ENCODE measurements around the gene ZBTB22.
"Not testable (repeated sequence)": the region's sequence is repeated elsewhere in the genome, so short reads cannot be mapped to it uniquely, and the experiment has no call there.

The ZBTB22 gene, protein sequence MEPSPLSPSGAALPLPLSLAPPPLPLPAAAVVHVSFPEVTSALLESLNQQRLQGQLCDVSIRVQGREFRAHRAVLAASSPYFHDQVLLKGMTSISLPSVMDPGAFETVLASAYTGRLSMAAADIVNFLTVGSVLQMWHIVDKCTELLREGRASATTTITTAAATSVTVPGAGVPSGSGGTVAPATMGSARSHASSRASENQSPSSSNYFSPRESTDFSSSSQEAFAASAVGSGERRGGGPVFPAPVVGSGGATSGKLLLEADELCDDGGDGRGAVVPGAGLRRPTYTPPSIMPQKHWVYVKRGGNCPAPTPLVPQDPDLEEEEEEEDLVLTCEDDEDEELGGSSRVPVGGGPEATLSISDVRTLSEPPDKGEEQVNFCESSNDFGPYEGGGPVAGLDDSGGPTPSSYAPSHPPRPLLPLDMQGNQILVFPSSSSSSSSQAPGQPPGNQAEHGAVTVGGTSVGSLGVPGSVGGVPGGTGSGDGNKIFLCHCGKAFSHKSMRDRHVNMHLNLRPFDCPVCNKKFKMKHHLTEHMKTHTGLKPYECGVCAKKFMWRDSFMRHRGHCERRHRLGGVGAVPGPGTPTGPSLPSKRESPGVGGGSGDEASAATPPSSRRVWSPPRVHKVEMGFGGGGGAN

GRCh38 chr6:33317669-33318425, at the start of gene ZBTB22:
TSS of gene ZBTB22 (minus strand) at chr6:33317744. CDS start at chr6:33316916, 828 bp downstream.
- DNase-seq (ENCODE audit: low read depth in 2 of 2), result peak; percentile 94

DNA sequence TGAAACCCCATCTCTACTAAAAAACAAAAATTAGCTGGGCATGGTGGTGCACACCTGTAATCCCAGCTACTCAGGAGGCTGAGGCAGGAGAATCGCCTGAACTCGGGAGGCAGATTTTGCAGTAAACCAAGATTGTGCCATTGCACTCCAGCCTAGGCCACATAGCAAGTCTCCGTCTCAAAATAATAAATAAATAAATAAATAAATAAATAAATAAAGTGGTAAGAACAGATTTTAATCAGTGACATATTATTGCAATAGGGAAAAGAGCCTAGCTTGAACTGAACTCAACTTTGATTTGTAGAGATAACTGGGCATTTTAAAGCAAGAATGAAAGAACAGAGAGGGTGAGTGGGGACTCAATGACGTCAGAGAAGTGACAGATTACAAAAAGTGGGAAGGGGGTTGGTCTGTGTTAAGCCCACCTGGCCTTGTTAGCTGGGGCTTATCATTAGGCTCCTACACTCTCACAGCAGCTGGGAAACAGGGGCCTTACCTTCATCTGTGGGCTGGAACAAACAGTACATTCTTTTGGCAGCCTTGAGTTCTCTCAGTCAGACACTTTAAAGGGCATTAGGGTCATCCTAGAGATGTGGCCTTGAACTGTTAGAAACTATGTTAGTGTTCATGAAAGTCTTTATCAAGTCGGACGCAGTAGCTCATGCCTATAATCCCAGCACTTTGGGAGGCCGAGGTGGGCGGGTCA, 49.6 kb upstream of the ZBTB22 start:
- DNase-seq (ENCODE audit: low read depth in 2 of 2), result no peak

- not testable (repeated sequence) for DNase-seq (ENCODE audit: low read depth in 2 of 2)
Measured at GRCh38 chr6:33365206-33365971, 47.8 kb upstream of the ZBTB22 start.

- DNase-seq (ENCODE audit: low read depth in 2 of 2), result not testable (repeated sequence)
Measured at GRCh38 chr6:33364475-33365205, 47.1 kb upstream of the ZBTB22 start.

- not testable (repeated sequence) for DNase-seq (ENCODE audit: low read depth in 2 of 2)
Measured at GRCh38 chr6:33363486-33363885, 45.9 kb upstream of the ZBTB22 start.

DNA sequence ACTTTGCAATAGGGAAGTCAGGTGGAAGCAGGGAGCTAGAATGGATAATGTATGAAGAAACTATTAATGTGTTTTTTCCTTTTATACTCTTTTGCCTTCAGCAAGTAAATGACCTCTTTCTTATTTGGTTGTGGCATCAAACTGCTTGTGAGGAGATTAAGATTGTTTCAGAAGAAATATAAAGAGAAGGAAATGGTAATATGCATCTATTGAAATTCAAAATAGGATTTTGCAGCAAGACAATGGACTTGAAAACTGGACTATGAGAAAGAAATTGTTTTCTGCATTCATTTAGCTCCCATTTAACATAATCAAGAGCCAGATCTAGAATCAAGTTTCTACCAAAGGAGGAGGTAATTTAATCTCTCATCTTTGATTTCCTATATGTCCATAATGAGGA, 41.8 kb upstream of the ZBTB22 start:
- no peak for DNase-seq (ENCODE audit: low read depth in 2 of 2)

DNA sequence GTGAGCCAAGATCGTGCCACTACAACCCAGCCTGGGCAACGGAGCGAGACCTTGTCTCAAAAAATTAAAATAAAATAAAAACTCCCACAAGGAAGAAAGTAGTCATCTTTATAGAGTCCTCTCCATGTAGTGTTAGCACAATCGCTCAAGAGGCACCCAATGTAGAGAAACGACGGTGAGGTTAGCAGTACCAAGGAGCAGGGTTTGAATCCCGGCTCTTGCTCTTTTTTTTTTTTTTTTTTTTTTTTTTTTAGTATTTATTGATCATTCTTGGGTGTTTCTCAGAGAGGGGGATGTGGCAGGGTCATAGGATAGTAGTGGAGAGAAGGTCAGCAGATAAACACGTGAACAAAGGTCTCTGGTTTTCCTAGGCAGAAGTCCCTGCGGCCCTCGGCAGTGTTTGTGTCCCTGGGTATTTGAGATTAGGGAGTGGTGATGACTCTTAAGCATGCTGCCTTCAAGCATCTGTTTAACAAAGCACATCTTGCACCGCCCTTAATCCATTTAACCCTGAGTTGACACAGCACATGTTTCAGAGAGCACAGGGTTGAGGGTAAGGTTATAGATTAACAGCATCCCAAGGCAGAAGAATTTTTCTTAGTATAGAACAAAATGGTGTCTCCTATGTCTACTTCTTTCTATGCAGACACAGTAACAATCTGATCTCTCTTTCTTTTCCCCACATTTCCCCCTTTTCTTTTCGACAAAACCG, 39.8 kb upstream of the ZBTB22 start:
- not testable (repeated sequence) for DNase-seq (ENCODE audit: low read depth in 2 of 2)

- no peak for DNase-seq (ENCODE audit: low read depth in 2 of 2)
Measured at GRCh38 chr6:33356295-33356694, 38.8 kb upstream of the ZBTB22 start.

GRCh38 chr6:33355860-33356259, 38.3 kb upstream of the ZBTB22 start:
- DNase-seq (ENCODE audit: low read depth in 2 of 2), result not testable (repeated sequence)

- no peak for DNase-seq (ENCODE audit: low read depth in 2 of 2)
Measured at GRCh38 chr6:33347816-33348215, 30.3 kb upstream of the ZBTB22 start.

- not testable (repeated sequence) for DNase-seq (ENCODE audit: low read depth in 2 of 2)
Measured at GRCh38 chr6:33346972-33347371, 29.4 kb upstream of the ZBTB22 start.

DNA sequence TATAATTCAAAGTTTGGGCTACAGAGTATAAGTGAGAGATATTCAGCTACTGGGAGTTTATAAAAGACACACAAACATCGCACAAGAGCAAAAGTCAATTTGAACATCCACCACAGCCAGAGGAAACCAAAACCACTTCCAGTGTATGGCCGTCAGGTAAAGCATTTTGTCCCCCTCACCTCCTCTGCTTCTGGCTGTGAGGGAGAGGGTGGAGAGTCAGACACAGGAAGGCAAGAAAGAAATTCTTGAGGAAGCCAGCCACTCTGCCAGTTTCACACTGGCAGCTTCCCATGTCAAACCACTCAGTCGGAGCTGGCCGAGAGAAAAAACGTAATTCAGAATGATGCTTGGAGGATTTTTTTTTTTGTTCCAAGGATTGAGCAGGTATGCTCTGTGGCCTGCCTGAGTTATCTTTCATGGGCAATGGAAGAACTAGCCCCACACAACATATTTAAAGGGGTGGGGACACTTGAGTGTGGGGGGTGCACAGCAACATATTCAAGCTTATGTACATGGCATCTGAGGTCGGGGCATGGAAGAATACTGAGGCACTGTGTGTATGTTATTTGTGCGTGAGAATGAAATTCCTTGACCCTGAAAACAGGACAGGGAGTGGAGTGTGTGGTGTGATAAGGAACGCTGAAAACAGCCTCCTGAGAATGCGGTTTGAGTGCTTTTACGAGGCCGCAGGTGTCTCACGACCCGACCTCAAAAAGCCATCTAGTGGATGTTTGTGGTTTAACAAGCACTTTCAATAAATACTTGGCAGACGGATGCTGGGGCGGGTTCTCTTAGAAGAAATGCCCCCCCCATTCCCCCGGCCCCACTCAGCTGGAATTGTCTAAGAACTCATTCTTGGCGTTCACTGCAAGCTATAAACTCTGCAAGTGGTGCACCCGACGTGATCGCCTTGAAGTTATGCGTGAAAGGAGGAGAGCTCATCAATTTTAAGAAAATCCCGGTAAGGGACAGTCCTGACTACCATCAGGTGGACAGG, 27.5 kb upstream of the ZBTB22 start:
- peak in 1 of 2 donors; percentile 38 for DNase-seq (ENCODE audit: low read depth in 2 of 2)

- no peak for DNase-seq (ENCODE audit: low read depth in 2 of 2)
Measured at GRCh38 chr6:33343953-33344611, 26.5 kb upstream of the ZBTB22 start.

DNA sequence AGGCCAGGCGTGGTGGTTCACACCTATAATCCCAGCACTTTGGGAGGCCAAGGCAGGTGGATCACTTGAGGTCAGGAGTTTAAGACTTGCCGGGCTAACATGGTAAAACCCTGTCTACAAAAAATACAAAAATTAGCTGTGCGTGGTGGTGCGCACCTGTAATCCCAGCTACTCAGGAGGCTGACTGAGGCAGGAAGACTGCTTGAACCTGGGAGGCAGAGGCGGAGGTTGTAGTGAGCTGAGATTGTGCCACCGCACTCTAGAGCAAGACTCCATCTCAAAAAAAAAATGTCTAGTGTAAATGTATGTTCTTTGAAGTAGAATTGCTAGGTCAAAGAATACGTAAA, 26.0 kb upstream of the ZBTB22 start:
- not testable (repeated sequence) for DNase-seq (ENCODE audit: low read depth in 2 of 2)

GRCh38 chr6:33339193-33339592, 21.6 kb upstream of the ZBTB22 start:
- no peak for DNase-seq (ENCODE audit: low read depth in 2 of 2)

DNA sequence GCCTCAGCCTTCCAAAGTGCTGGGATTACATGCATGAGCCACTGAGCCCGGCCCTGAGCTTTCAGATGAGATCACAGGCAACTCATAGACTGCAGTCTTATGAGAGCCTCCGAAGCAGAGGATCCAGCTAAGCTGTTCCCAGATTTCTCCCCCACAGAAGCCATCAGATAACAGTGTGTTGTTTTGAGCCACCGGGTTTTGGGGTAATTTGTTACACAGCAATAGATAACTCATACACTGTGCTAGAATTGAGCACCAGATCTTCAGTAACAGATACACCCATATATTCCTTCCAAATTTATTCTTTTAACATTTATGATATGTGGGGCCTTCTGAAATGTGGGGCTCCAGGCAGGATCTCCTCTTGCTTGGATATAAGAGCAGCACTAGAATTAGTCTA, 19.0 kb upstream of the ZBTB22 start:
- DNase-seq (ENCODE audit: low read depth in 2 of 2), result no peak

DNA sequence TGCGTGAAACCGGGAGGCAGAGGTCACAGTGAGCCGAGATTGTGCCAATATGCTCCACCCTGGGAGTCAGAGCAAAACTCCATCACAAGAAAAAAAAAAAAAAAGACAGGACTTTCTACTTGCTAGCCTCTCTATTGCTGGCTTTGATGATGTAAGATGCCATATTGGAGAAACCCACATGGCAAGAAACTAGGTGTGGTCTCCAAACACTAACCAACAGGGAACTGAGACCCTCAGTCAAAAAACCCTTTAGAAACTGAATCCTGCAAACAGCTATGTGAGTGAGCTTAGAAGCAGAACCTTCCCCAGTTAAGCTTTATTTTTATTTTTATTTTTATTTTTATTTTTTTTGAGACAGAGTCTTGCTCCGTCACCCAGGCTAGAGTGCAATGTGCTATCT, 18.4 kb upstream of the ZBTB22 start:
- no peak for DNase-seq (ENCODE audit: low read depth in 2 of 2)

- DNase-seq (ENCODE audit: low read depth in 2 of 2), result no peak
Measured at GRCh38 chr6:33333666-33334065, 16.1 kb upstream of the ZBTB22 start.
